Hepatic stellate cell (primary cell): ENCODE measurements around the gene CAV2.
A peak's percentile ranks its signal among the peaks of the same experiment; 100 is the strongest.
"Not testable (repeated sequence)": the region's sequence is repeated elsewhere in the genome, so short reads cannot be mapped to it uniquely, and the experiment has no call there.

Experiments used
- DNase-seq: peaks from one replicate; pipeline ENCODE4 v3.0.0; 2011; ENCODE audit warnings: low spot score

CAV2 gene

GRCh38 chr7:116499168-116500077, at the start of gene CAV2:
TSS of gene CAV2 (plus strand) at chr7:116499738. CDS start at chr7:116499782, 44 bp downstream.
- peak; percentile 62 for DNase-seq

GRCh38 chr7:116449950-116450349, 49.6 kb upstream of the CAV2 start:
- no peak for DNase-seq

DNA sequence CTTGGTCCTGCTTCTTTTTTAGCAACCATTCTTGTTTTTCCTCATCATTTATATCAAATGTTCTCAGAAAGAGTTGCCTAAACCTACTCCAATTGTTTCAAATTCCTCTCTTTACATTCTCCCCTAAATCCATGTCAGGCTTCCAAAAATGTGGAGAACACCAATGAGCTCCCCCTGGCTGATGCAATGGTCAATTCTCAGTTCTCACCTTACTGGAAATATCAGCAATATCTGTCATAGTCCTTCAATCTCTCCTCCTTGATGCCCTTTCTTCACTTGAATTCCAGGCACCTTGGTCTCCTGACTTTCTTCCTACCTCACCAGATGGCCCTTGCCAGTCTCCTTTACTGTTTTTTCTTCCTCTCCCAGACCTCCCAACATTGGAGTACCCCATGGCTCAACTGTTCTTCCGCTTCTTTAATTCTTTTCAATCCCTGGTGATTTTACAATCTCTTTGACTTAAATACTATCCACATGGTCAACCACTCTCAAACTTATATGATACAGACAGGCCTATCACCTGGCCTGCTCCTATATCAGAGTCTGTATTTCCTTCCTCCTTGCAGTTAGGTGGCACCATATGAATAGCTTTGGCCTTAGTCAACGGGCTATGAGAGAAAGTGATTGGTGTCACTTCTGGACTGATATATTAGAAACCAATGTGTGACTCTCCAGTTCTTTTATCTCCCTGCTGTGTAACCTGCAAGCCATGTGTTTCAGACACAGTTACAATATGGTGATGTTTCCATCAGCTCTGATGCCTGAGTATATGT, 47.4 kb upstream of the CAV2 start:
- DNase-seq, result no peak

- no peak for DNase-seq
Measured at GRCh38 chr7:116454377-116454776, 45.2 kb upstream of the CAV2 start.

GRCh38 chr7:116455009-116455408, 44.5 kb upstream of the CAV2 start:
- peak; percentile 32 for DNase-seq

DNA sequence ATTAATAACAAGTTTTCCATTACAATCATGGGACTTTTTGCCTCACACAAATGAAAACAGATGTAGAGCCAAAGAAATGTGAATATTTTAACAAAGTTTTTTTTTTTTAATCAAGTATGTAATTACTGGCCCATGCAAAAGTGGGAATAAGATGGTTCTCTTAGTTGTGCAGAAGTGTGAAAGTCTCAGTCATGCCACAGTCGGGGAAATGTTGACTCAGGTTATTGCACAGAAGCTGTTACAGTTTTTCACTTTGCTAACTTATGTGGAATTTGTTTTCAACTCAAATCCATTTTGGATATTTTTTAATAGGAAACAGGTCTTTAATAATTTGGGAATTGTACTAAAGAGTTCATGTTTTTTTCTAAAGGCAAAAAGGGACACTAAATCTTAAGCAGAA, 44.0 kb upstream of the CAV2 start:
- no peak for DNase-seq

- DNase-seq, result no peak
Measured at GRCh38 chr7:116461500-116461899, 38.0 kb upstream of the CAV2 start.

GRCh38 chr7:116463956-116464355, 35.6 kb upstream of the CAV2 start:
- no peak for DNase-seq

GRCh38 chr7:116464375-116464774, 35.2 kb upstream of the CAV2 start:
- DNase-seq, result no peak

DNA sequence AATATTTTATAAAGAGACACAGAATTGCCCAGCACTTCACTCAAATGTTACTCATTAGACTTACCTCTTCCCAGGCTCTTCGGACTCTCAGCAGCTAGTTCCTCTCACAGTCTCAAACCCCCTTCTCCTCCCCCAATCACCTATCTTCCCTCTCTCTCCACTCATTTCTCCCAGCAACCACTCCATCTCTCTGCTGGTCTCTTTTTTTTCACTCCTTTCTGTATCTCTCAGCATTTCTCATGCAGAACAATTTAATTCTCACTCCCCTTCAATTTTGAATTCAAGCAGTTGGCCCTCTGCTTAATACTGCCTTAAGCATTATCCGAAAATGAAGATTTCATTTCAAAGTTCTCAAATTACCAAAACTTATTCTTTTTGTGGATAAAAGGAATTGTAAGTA, 34.4 kb upstream of the CAV2 start:
- no peak for DNase-seq

DNA sequence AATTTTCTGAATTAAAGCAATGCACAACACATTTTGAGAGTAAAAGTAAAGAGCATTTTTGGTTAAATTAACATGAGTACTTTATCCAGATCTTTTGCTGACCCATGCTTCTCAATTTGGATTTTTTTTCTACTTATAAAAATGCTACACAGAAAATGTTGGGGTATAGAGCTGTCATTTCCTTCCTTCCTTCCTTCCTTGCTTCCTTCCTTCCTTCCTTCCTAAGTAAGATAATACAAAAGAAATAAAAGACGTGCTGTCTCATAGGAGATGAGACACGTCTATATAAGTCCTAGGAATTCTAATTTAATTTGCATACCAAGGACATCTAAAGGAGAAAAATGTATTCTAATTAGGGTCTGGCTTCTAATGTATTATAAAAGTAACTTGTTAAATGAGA, 31.0 kb upstream of the CAV2 start:
- DNase-seq, result no peak

DNA sequence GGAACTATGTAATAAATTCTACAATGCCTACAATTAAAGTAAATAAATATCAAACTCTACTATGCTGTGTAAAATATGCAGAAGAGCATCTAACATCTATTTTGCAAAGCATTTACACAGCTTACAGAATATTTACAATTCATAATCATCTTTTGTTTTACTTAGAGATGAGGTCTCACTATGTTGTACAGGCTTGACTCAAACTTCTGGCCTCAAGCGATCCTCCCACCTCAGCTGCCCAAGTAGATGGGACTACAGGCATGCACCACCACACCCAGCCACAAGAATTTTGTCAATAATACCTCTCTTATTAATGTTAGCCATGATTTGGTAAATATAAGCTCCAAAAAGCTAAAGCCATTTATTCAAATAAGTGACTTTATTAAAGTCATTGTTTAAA, 21.9 kb upstream of the CAV2 start:
- no peak for DNase-seq

DNA sequence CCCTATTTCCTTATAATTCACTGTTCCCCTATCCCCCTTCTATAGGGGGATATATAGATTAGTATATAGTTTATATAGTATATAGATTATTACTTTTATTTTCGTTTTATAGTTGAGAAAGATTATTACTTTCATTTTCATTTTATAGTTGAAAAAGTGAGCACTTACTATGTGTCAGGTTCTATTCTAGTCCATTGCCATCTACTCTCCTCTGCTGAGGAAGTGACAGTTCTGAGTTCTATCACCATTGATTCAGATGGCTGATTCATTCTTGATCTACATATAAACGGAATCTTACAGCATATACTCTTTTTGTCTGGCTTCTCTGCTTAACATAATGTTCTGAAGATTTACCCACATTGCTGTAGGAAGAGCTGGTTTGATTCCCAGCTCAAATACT, 20.7 kb upstream of the CAV2 start:
- no peak for DNase-seq

DNA sequence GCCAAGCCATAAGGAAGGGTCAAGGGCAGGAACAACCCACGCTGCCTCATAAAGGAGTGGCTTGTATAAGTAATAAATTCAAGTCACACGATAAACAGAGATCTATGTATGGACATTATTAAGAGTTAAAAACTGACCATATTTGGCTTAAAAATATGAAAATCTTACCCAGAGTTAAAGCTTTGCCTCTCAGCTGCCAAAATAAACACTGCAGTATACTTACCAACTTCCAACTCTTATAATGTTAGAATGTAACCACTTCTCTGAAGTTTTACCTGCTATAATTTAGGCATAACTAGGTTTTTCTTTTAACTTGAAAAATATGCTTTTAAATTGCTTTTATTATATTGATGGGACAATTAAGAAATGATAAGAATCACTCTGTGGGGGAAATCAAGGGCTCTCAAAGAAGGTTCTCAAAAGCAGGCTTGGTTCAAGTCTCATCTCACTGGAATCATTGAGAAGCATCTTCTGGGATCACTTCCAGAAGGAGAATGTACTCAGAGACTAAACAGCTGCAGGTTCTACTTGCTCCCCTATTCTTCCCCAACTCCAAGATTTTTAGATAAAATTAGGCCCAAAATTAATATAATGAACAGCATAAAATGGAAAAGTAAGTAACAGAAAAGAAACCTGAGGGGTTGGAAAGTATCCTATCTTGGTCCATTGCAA, 16.1 kb upstream of the CAV2 start:
- no peak for DNase-seq

DNA sequence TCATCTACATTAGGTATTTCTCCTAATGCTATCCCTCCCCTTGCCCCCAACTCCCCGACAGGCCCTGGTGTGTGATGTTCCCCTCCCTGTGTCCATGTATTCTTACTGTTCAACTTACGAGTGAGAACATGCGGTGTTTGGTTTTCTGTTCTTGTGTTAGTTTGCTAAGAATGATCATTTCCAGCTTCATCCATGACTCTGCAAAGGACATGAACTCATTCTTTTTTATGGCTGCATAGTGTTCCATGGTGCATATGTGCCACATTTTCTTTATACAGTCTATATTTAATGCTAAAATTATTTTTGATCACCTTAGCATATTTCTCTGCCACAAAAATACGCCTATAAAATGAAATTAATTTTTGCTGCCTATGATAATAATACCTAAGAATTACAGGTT, 15.1 kb upstream of the CAV2 start:
- DNase-seq, result not testable (repeated sequence)

GRCh38 chr7:116487907-116488521, 11.5 kb upstream of the CAV2 start:
- DNase-seq, result no peak

DNA sequence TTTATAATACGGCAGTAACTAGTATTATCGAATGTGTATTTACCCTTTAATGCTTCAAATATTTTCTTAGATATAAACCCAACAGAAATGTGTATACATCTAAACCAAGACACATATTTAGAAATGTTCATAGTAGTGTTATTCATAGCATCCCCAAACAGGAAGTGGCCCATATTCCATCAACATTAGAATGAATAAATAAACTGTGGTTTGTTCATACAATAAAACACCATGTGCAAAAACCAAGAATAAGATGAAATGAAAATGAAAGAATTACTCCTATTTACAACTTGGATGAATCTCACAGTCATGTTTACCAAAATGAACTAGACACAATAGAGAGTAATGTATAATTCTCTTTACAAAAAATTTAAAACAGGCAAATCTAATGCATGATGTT, 9.2 kb upstream of the CAV2 start:
- no peak for DNase-seq

GRCh38 chr7:116491887-116492653, 7.5 kb upstream of the CAV2 start:
- no peak for DNase-seq

- DNase-seq, result no peak
Measured at GRCh38 chr7:116492654-116493109, 6.9 kb upstream of the CAV2 start.

DNA sequence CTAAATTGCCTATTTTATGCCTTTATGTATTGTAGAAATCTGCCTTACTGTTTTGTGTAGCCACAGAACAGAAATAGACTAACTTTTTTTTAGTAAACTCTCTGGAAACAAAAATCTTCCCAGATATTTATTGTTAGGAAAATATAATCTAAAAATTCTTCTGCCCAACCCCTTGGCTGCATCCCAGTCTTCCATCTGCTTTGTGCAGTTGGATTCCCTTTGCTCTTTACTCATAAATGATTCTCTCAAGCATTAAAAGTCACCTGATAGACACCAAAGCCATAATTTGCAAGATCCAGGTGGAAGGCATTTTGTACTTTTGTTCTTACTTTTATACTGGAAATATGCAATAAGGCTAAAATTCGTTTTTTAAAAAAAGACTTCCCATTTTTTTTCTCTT, 6.1 kb upstream of the CAV2 start:
- DNase-seq, result no peak

DNA sequence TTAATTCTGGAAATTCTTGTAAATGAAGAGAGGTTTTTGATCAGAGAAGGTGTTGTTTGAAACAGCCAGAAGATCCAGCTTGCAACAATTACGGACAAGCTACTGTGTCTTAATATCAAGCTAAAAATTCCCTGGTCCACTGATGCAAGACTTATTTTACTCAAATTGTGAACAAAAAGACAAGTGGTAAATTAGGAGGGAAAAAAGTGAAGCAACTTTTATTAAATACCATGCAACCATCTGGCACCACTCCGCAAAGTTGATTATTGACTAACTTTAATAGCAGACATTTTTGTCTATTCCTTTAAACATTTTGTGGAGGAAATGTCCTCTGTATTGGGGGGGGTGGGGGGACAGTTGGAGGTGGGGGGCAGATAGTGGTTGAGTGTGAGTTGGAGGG, 5.1 kb upstream of the CAV2 start:
- no peak for DNase-seq
